IPS-15b (cell line): ENCODE measurements around the gene VGLL1.

Experiments
- H3K27me3 ChIP-seq: one replicate; pipeline ENCODE4 v1.6.1; 2013; ENCODE audit warnings: low read length; ENCODE audit not compliant: control insufficient read depth, insufficient read depth
- H3K36me3 ChIP-seq: one replicate; pipeline ENCODE4 v1.6.1; 2013; ENCODE audit warnings: low read length; ENCODE audit not compliant: control insufficient read depth, insufficient read depth
- H3K4me1 ChIP-seq: one replicate; pipeline ENCODE4 v1.6.1; 2013; ENCODE audit warnings: mild to moderate bottlenecking, low read length; ENCODE audit not compliant: control insufficient read depth, insufficient read depth
- H3K4me3 ChIP-seq: one replicate; pipeline ENCODE4 v1.5.1; 2013; ENCODE audit warnings: low read depth, low read length
- H3K9ac ChIP-seq: one replicate; pipeline ENCODE4 v1.6.1; 2013; ENCODE audit warnings: low read depth, mild to moderate bottlenecking, low read length
- H3K9me3 ChIP-seq: one replicate; pipeline ENCODE4 v1.6.1; 2013; ENCODE audit warnings: mild to moderate bottlenecking, low read length; ENCODE audit not compliant: control insufficient read depth, insufficient read depth

The VGLL1 gene

DNA sequence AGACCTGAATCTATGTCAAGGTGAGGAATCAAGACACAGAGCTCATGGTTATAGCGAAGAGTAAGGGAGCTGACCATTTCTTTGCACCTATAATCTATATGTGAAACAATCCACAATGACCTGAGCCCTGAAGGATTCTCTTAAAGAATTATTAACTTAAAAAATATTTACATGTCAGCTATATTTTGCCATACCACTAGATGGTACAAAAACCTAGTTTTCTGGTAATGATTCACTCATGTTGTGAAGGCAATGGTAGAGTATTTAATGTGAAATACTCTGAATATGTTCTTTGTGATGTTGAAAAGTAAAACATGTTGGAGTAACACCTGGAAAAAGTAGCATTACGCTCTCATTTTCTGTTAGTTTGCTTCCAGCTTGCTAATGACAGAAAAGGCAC lies 40.0 kb downstream of the VGLL1 start:
- H3K36me3 ChIP-seq: no peaks in the 10 kb centered on the region
- no peak overlapping the region for H3K9ac ChIP-seq
- H3K4me3 ChIP-seq: no peak overlapping the region
- H3K27me3 ChIP-seq: no peaks in the 10 kb centered on the region
- H3K9me3 ChIP-seq: no peaks in the 10 kb centered on the region
- H3K4me1 ChIP-seq: no peaks in the 10 kb centered on the region

DNA sequence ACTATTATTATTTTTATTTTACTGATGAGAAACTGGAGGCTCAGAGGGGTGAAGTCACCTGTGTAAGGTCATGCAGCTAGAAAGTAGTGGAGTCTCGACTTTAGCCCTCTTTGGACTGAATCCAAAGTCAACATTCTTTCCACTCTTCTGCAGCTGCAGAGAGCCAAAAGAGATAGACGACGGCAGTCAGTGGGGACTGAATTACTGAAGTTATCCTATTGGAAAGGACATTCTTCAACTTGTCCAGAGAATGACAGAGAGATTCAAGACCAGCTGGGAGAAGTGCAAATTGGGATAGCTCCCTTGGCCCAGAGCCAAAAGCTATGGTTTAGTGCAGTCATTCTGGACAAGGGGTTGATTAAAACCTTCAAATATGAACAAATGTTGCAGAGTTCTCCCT lies 42.5 kb downstream of the VGLL1 start:
- Histone ChIP-seq H3K4me3 (no peak overlapping the region), H3K36me3 (no peaks in the 10 kb centered on the region), H3K4me1 (no peaks in the 10 kb centered on the region), H3K27me3 (no peaks in the 10 kb centered on the region), H3K9me3 (no peaks in the 10 kb centered on the region), H3K9ac (no peak overlapping the region)

DNA sequence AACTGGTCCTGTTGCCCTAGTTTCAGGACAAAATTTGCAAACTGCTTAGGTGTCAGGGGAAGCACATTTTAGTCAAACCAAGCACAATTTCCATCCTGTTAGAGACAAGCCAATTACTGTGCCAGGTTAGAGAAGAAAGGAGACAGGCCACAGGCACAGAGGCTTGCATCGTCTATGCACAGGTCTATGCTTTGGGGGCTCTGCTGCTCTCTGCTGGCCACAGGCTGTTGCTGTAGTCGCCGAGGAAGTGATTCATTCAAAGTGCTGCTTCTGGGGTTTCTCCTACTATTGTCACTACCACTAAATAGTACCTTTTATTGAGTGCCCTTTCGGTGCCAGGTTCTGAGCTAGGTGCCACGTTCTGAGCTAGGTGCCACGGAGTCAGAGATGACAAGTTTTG lies 45.5 kb downstream of the VGLL1 start:
- Histone ChIP-seq H3K9me3 (no peaks in the 10 kb centered on the region), H3K27me3 (no peaks in the 10 kb centered on the region), H3K36me3 (no peaks in the 10 kb centered on the region), H3K9ac (no peak overlapping the region), H3K4me3 (no peak overlapping the region), H3K4me1 (no peaks in the 10 kb centered on the region)

DNA sequence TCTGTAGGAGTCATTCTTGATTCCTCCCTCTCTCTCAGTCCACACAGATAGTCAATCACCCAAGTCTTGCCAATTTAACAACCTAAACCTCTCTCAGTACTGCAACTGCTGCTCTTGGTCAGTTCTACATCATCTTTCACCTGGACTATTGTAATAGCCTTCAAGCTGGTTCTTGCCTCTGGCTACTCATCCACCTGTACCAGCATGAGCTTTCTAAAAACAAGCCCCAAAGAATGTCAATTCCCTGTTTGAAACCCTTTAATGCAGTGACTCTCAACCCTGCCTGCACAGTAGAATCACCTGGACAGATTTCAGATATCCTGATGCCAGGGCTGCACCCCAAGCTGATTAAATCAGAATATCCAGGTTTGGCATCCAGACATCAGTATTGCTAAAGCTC lies 48.3 kb downstream of the VGLL1 start:
- Histone ChIP-seq H3K9ac (no peak overlapping the region), H3K9me3 (no peaks in the 10 kb centered on the region), H3K27me3 (no peaks in the 10 kb centered on the region), H3K4me3 (no peak overlapping the region), H3K36me3 (no peaks in the 10 kb centered on the region), H3K4me1 (no peaks in the 10 kb centered on the region)

DNA sequence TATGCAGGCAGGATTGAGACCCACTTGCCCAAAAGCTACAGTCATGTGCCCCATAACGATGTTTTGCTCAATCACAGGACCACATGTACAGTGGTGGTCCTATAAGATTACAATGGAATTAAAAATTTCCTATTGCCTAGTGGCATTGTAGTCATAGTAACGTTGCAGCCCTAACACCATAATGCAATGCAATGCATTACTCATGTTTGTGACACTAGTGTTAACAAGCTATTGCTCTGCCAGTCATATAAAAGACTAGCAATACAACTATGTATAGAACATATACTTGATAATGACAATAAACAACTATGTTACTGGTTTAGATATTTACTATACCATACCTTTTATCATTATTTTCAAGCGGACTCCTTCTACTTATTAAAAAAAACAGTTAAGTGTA lies 50.6 kb downstream of the VGLL1 start:
- H3K4me1 ChIP-seq: no peaks in the 10 kb centered on the region
- no peaks in the 10 kb centered on the region for H3K36me3 ChIP-seq
- no peaks in the 10 kb centered on the region for H3K9me3 ChIP-seq
- no peak overlapping the region for H3K4me3 ChIP-seq
- no peak overlapping the region for H3K9ac ChIP-seq
- no peaks in the 10 kb centered on the region for H3K27me3 ChIP-seq

- Histone ChIP-seq H3K4me3 (no peak overlapping the region), H3K9ac (no peak overlapping the region), H3K36me3 (no peaks in the 10 kb centered on the region), H3K4me1 (no peaks in the 10 kb centered on the region), H3K9me3 (no peaks in the 10 kb centered on the region), H3K27me3 (no peaks in the 10 kb centered on the region)
Observed at GRCh38 chrX:136584545-136584944, 52.5 kb downstream of the VGLL1 start.

GRCh38 chrX:136585262-136585661 lies 53.2 kb downstream of the VGLL1 start:
- Histone ChIP-seq H3K36me3 (no peaks in the 10 kb centered on the region), H3K27me3 (no peaks in the 10 kb centered on the region), H3K9ac (no peak overlapping the region), H3K4me3 (no peak overlapping the region), H3K9me3 (no peaks in the 10 kb centered on the region), H3K4me1 (no peaks in the 10 kb centered on the region)

GRCh38 chrX:136585960-136586359 lies 53.9 kb downstream of the VGLL1 start:
- Histone ChIP-seq H3K4me3 (no peak overlapping the region), H3K36me3 (no peaks in the 10 kb centered on the region), H3K4me1 (no peaks in the 10 kb centered on the region), H3K27me3 (no peaks in the 10 kb centered on the region), H3K9ac (no peak overlapping the region), H3K9me3 (no peaks in the 10 kb centered on the region)

DNA sequence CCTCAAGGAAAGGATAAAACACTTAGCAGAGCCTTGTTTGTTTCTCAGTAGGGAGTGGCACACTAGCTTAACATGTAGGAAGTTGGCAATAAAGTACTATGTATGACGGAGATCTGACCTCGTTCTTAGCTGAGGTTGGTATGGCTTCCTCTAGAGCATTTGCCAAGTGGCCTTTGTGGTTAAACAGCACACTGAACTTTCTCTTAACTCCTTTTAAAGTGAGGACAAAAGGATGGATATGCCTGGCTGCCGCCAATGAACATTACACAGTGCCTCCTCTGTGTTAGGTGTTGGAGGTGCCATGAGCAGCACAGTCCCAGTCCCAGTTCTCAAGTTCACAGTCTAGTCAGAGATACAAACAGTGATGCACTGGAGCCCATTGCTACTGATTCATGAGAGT lies 54.4 kb downstream of the VGLL1 start:
- no peaks in the 10 kb centered on the region for H3K9me3 ChIP-seq
- no peaks in the 10 kb centered on the region for H3K36me3 ChIP-seq
- H3K4me3 ChIP-seq: no peak overlapping the region
- H3K27me3 ChIP-seq: no peaks in the 10 kb centered on the region
- no peak overlapping the region for H3K9ac ChIP-seq
- no peaks in the 10 kb centered on the region for H3K4me1 ChIP-seq

- Histone ChIP-seq H3K36me3 (no peaks in the 10 kb centered on the region), H3K27me3 (no peaks in the 10 kb centered on the region), H3K4me1 (no peaks in the 10 kb centered on the region)
Observed at GRCh38 chrX:136587532-136587931, 55.5 kb downstream of the VGLL1 start.

GRCh38 chrX:136588036-136588435 lies 56.0 kb downstream of the VGLL1 start:
- Histone ChIP-seq H3K4me1 (no peaks in the 10 kb centered on the region), H3K9ac (no peak overlapping the region), H3K4me3 (no peak overlapping the region), H3K9me3 (no peaks in the 10 kb centered on the region), H3K27me3 (no peaks in the 10 kb centered on the region), H3K36me3 (no peaks in the 10 kb centered on the region)

More at GRCh38 chrX:136587532-136587931, 55.5 kb downstream of the VGLL1 start:
- H3K9me3 ChIP-seq: no peaks in the 10 kb centered on the region
- H3K9ac ChIP-seq: no peak overlapping the region
- H3K4me3 ChIP-seq: no peak overlapping the region

- Histone ChIP-seq H3K9me3 (peaks cover 3% of the 10 kb centered on the region), H3K4me3 (no peak overlapping the region), H3K36me3 (no peaks in the 10 kb centered on the region), H3K9ac (no peak overlapping the region), H3K4me1 (no peaks in the 10 kb centered on the region), H3K27me3 (no peaks in the 10 kb centered on the region)
Observed at GRCh38 chrX:136589966-136590365, 58.0 kb downstream of the VGLL1 start.

- no peak overlapping the region for H3K9ac ChIP-seq
- peaks cover 3% of the 10 kb centered on the region for H3K9me3 ChIP-seq
- no peaks in the 10 kb centered on the region for H3K4me1 ChIP-seq
- no peaks in the 10 kb centered on the region for H3K36me3 ChIP-seq
- H3K4me3 ChIP-seq: no peak overlapping the region
- H3K27me3 ChIP-seq: no peaks in the 10 kb centered on the region
Observed at GRCh38 chrX:136597356-136597755, 65.3 kb downstream of the VGLL1 start.
